Measurements from ENCODE around the gene CHMP6. TPM values are rescaled to one million over a fixed set of nuclear protein-coding genes. Genes with fewer than 3 reads are reported as not detected.

The CHMP6 gene
- polyA plus RNA-seq, 3 donors = 20.3 to 44.8 (median 44.1) TPM

GRCh38 chr17:81043319-81043724, 51.7 kb downstream of the CHMP6 start:
- 94% methylated on average over 17 of the region's 19 CpGs for WGBS (ENCODE audit: insufficient coverage)
- no peak overlapping the region for H2AFZ ChIP-seq (ENCODE audit: insufficient read depth, low read depth, low read length, poor library complexity, severe bottlenecking)
- H3K27me3 ChIP-seq (ENCODE audit: control insufficient read depth in 2 of 2, insufficient read depth in 2 of 2, low read length in 2 of 2) = no peaks in the 10 kb centered on the region
- H3K9ac ChIP-seq (ENCODE audit: insufficient read depth, low read length, poor library complexity, severe bottlenecking) = no peak overlapping the region
- no peak for TF ChIP-seq CTCF (IDR thresholded peaks at IDR 0.05)
- peaks cover 5 to 9% of the 10 kb centered on the region in 2 donors for H3K4me1 ChIP-seq (ENCODE audit: control insufficient read depth in 1 of 2, insufficient read depth in 2 of 2, low read length in 2 of 2)
- H3K36me3 ChIP-seq (replicated peaks in 1 of 2; ENCODE audit: control insufficient read depth in 1 of 2, insufficient read depth in 2 of 2, low read length in 2 of 2) = no peaks in the 10 kb centered on the region
- H3K79me2 ChIP-seq (ENCODE audit: insufficient read depth, low read length) = peaks cover 7% of the 10 kb centered on the region
- no peak overlapping the region for H3K4me3 ChIP-seq (replicated peaks in 1 of 3; ENCODE audit: low read depth in 2 of 3, low read length in 3 of 3)
- H3K9me3 ChIP-seq (replicated peaks in 1 of 2; ENCODE audit: control insufficient read depth in 1 of 2, insufficient read depth in 1 of 2, low read length in 2 of 2) = no peaks in the 10 kb centered on the region
- Mint-ChIP-seq H3K4me1 (peaks cover 7% of the 10 kb centered on the region), H3K27me3 (ENCODE audit: low read depth in 3 of 3) (peaks cover 1 to 14% (median 6%) of the 10 kb centered on the region in 3 donors), H3K27ac (no peak overlapping the region), H3K36me3 (peaks cover 4 to 11% of the 10 kb centered on the region in 2 donors), H3K4me3 (no peak overlapping the region), H3K9me3 (no peaks in the 10 kb centered on the region)
- no peak overlapping the region for H3K27ac ChIP-seq (ENCODE audit: low read depth in 1 of 2, low read length in 2 of 2)
- intact Hi-C loops (cut with micrococcal nuclease) = no loop called here
- DNase-seq = no peak
- H4K20me1 ChIP-seq (ENCODE audit: insufficient read depth, low read length) = peaks cover 71% of the 10 kb centered on the region
- no peak overlapping the region for H3K4me2 ChIP-seq (replicated peaks; ENCODE audit: extremely low read depth, low read length, poor library complexity, severe bottlenecking)

GRCh38 chr17:81043725-81044427, 52.2 kb downstream of the CHMP6 start:
- H3K4me2 ChIP-seq (replicated peaks; ENCODE audit: extremely low read depth, low read length, poor library complexity, severe bottlenecking) = no peak overlapping the region
- no peaks in the 10 kb centered on the region for H3K9me3 Mint-ChIP-seq
- H3K27ac ChIP-seq (ENCODE audit: low read depth in 1 of 2, low read length in 2 of 2) = no peak overlapping the region
- no peak overlapping the region for H3K27ac Mint-ChIP-seq
- peaks cover 66% of the 10 kb centered on the region for H4K20me1 ChIP-seq (ENCODE audit: insufficient read depth, low read length)
- no peak overlapping the region for H3K4me3 ChIP-seq (replicated peaks in 1 of 3; ENCODE audit: low read depth in 2 of 3, low read length in 3 of 3)
- no peak overlapping the region for H3K9ac ChIP-seq (ENCODE audit: insufficient read depth, low read length, poor library complexity, severe bottlenecking)
- TF ChIP-seq CTCF (IDR thresholded peaks at IDR 0.05) = no peak
- H3K4me3 Mint-ChIP-seq = no peak overlapping the region
- H2AFZ ChIP-seq (ENCODE audit: insufficient read depth, low read depth, low read length, poor library complexity, severe bottlenecking) = no peak overlapping the region
- DNase-seq = no peak
- peaks cover 1 to 14% (median 6%) of the 10 kb centered on the region in 3 donors for H3K27me3 Mint-ChIP-seq (ENCODE audit: low read depth in 3 of 3)
- 89% methylated on average over 38 of the region's 38 CpGs for WGBS (ENCODE audit: insufficient coverage)
- peaks cover 4 to 5% of the 10 kb centered on the region in 2 donors for H3K36me3 Mint-ChIP-seq
- H3K36me3 ChIP-seq (replicated peaks in 1 of 2; ENCODE audit: control insufficient read depth in 1 of 2, insufficient read depth in 2 of 2, low read length in 2 of 2) = no peaks in the 10 kb centered on the region
- peaks cover 7% of the 10 kb centered on the region for H3K79me2 ChIP-seq (ENCODE audit: insufficient read depth, low read length)
- H3K27me3 ChIP-seq (ENCODE audit: control insufficient read depth in 2 of 2, insufficient read depth in 2 of 2, low read length in 2 of 2) = no peaks in the 10 kb centered on the region
- H3K4me1 Mint-ChIP-seq = peaks cover 13% of the 10 kb centered on the region
- H3K9me3 ChIP-seq (replicated peaks in 1 of 2; ENCODE audit: control insufficient read depth in 1 of 2, insufficient read depth in 1 of 2, low read length in 2 of 2) = no peaks in the 10 kb centered on the region
- intact Hi-C loops (cut with micrococcal nuclease) = no loop called here
- peaks cover 9 to 14% of the 10 kb centered on the region in 2 donors for H3K4me1 ChIP-seq (ENCODE audit: control insufficient read depth in 1 of 2, insufficient read depth in 2 of 2, low read length in 2 of 2)

All from CD14-positive monocyte (primary cell).